Stimulated activated naive CD4-positive, alpha-beta T cell (primary cell): Measurements from ENCODE around the gene IER5.
"Not testable (repeated sequence)": the region's sequence is repeated elsewhere in the genome, so short reads cannot be mapped to it uniquely, and the experiment has no call there.

Experiments used
- DNase-seq, 6 experiments: peaks; one replicate each; lab custom pipeline; 2025; lab: John Stamatoyannopoulos, UW

The IER5 gene

GRCh38 chr1:181088079-181089016 lies at the start of gene IER5:
IER5 (plus strand) TSS chr1:181088700; CDS start chr1:181088903, 203 bp downstream.
- DNase-seq, result peak; percentile 90 to 94 (median 92)

- no peak for DNase-seq
Measured at GRCh38 chr1:181040284-181040865, 48.1 kb upstream of the IER5 start.

- DNase-seq, result no peak
Measured at GRCh38 chr1:181043025-181043888, 45.2 kb upstream of the IER5 start.

GRCh38 chr1:181044449-181044966 lies 44.0 kb upstream of the IER5 start:
- DNase-seq, result no peak

GRCh38 chr1:181045946-181046345 lies 42.6 kb upstream of the IER5 start:
- not testable (repeated sequence) for DNase-seq

- no peak for DNase-seq
Measured at GRCh38 chr1:181049378-181049777, 39.1 kb upstream of the IER5 start.

GRCh38 chr1:181050922-181051321 lies 37.6 kb upstream of the IER5 start:
- DNase-seq, result no peak

GRCh38 chr1:181056560-181056959 lies 31.9 kb upstream of the IER5 start:
- DNase-seq, result no peak

- DNase-seq, result no peak
Measured at GRCh38 chr1:181057079-181057478, 31.4 kb upstream of the IER5 start.

- no peak for DNase-seq
Measured at GRCh38 chr1:181059435-181059834, 29.1 kb upstream of the IER5 start.

- no peak for DNase-seq
Measured at GRCh38 chr1:181060066-181060465, 28.4 kb upstream of the IER5 start.

- not testable (repeated sequence) for DNase-seq
Measured at GRCh38 chr1:181060947-181061346, 27.6 kb upstream of the IER5 start.

GRCh38 chr1:181061487-181061886 lies 27.0 kb upstream of the IER5 start:
- DNase-seq, result no peak

- DNase-seq, result peak in 1 of 6 experiments; percentile 51
Measured at GRCh38 chr1:181061891-181062835, 26.3 kb upstream of the IER5 start.

GRCh38 chr1:181062836-181063428 lies 25.6 kb upstream of the IER5 start:
- DNase-seq, result peak in 3 of 6 experiments; percentile 17 to 51 (median 19)

GRCh38 chr1:181064011-181064623 lies 24.4 kb upstream of the IER5 start:
- no peak for DNase-seq

- no peak for DNase-seq
Measured at GRCh38 chr1:181064702-181065101, 23.8 kb upstream of the IER5 start.

GRCh38 chr1:181073638-181074037 lies 14.9 kb upstream of the IER5 start:
- DNase-seq, result no peak

GRCh38 chr1:181075766-181076350 lies 12.6 kb upstream of the IER5 start:
- DNase-seq, result no peak

- no peak for DNase-seq
Measured at GRCh38 chr1:181076852-181077251, 11.6 kb upstream of the IER5 start.
